GM12878 (cell line): ENCODE measurements around the gene CRYZL1. TPM values are rescaled to one million over a fixed set of nuclear protein-coding genes. Genes with fewer than 3 reads are reported as not detected.

Experiments used
- ATAC-seq: fragments of 200-7000 bp; cut with Tn5 transposase; 3 replicates; pipeline ENCODE4 v1.9.1; 2020; ENCODE audit warnings: mild to moderate bottlenecking, moderate library complexity
- BruUV-seq: library from RNA; stranded (reverse); fragments of 400-500 nt; replicated peaks from 2 replicates; lab custom pipeline; 2021; lab: Mats Ljungman, UMichigan
- CTCF ChIA-PET: fragments of 300-600 bp; sonication (Branson Sonifier 250); formaldehyde crosslinking; extraction: SDS; loops from one replicate; lab custom pipeline; 2021; ENCODE audit warnings: inconsistent platforms; lab: Yijun Ruan, JAX
- POLR2A ChIA-PET: fragments of 350-600 bp; formaldehyde crosslinking; extraction: SDS; loops from one replicate; lab custom pipeline; 2021; ENCODE audit warnings: inconsistent platforms; lab: Charles Lee
- RAD21 ChIA-PET: fragments of 300-600 bp; sonication (Branson Sonifier 250); formaldehyde crosslinking; loops from one replicate; lab custom pipeline; 2023; ENCODE audit warnings: antibody characterized with exemption; ENCODE audit not compliant: unreplicated experiment; lab: Charles Lee
- SMC1A ChIA-PET: fragments of 300-600 bp; sonication (Branson Sonifier 250); formaldehyde crosslinking; loops from one replicate; lab custom pipeline; 2023; ENCODE audit not compliant: unreplicated experiment, uncharacterized antibody; lab: Charles Lee
- DNase-seq: peaks from one replicate; pipeline ENCODE4 v3.0.0-alpha.2; 2011; ENCODE audit warnings: low read depth, low spot score
- FAIRE-seq: peaks from 3 replicates; lab custom pipeline; 2011; peaks lifted over from hg19 to GRCh38; lab: Jason Lieb, UNC
- H2AFZ ChIP-seq: 2 replicates; pipeline ENCODE4 v1.6.0; 2011; ENCODE audit warnings: low read depth, low read length, control low read depth; ENCODE audit not compliant: control insufficient read depth
- H3K27ac ChIP-seq: 2 replicates; pipeline ENCODE4 v1.5.1; 2011; ENCODE audit warnings: control low read depth; ENCODE audit not compliant: control insufficient read depth, insufficient read depth
- H3K27me3 ChIP-seq, 2 experiments: replicated peaks in 1 of 2; 2 replicates each; pipeline versions ENCODE4 v1.6.0 to v1.6.1; 2011; ENCODE audit warnings: low read length in 1 of 2; ENCODE audit not compliant: control insufficient read depth in 2 of 2, insufficient read depth in 2 of 2
- H3K36me3 ChIP-seq, 2 experiments: 2 replicates each; pipeline ENCODE4 v1.5.1; 2011; ENCODE audit warnings: low read length in 1 of 2; ENCODE audit not compliant: control insufficient read depth in 2 of 2, insufficient read depth in 2 of 2
- H3K4me1 ChIP-seq: 2 replicates; pipeline ENCODE4 v1.6.1; 2011; ENCODE audit warnings: mild to moderate bottlenecking, low read length, moderate library complexity, mixed read lengths; ENCODE audit not compliant: control insufficient read depth, insufficient read depth
- H3K4me2 ChIP-seq: 2 replicates; pipeline ENCODE4 v1.6.0; 2011; ENCODE audit warnings: control low read depth; ENCODE audit not compliant: control insufficient read depth, insufficient read depth
- H3K4me3 ChIP-seq: fragments of 200-600 bp; sonication (generic); 2 replicates; pipeline ENCODE4 v1.5.1; 2016
- H3K79me2 ChIP-seq: 2 replicates; pipeline ENCODE4 v1.6.0; 2011; ENCODE audit warnings: low read length; ENCODE audit not compliant: control insufficient read depth, insufficient read depth
- H3K9ac ChIP-seq: 2 replicates; pipeline ENCODE4 v1.8.0; 2011; ENCODE audit warnings: low read length, control low read depth, mixed read lengths; ENCODE audit not compliant: control insufficient read depth, insufficient read depth
- H3K9me3 ChIP-seq: replicated peaks from 3 replicates; pipeline ENCODE4 v1.5.1; 2011; ENCODE audit warnings: mild to moderate bottlenecking, low read length; ENCODE audit not compliant: control insufficient read depth, insufficient read depth
- H4K20me1 ChIP-seq: 2 replicates; pipeline ENCODE4 v1.6.0; 2011; ENCODE audit not compliant: control insufficient read depth, insufficient read depth
- BHLHE40 ChIP-seq, 2 experiments: fragments of 450-650 bp in 1 of 2; IDR thresholded peaks; 2 replicates each; pipeline ENCODE4 v1.6.1; 2011 to 2017; ENCODE audit warnings: low read depth in 2 of 2, borderline replicate concordance in 1 of 2, improper control_type of control experiment in 1 of 2, low read length in 1 of 2, mild to moderate bottlenecking in 1 of 2
- BMI1 ChIP-seq: fragments of 450-650 bp; IDR thresholded peaks from 2 replicates; pipeline ENCODE4 v1.6.1; 2016; ENCODE audit warnings: mild to moderate bottlenecking, moderate library complexity, borderline replicate concordance
- CEBPB ChIP-seq, 2 experiments: fragments of 150-350 bp in 1 of 2; IDR thresholded peaks; 2 replicates each; pipeline ENCODE4 v1.6.1; 2012 to 2014; ENCODE audit warnings: low read depth in 2 of 2, low read length in 2 of 2, borderline replicate concordance in 1 of 2, inconsistent platforms in 1 of 2
- CREM ChIP-seq: IDR thresholded peaks from 2 replicates; pipeline ENCODE4 v1.6.1; 2014; ENCODE audit warnings: antibody characterized with exemption, low read depth
- EGR1 ChIP-seq, 2 experiments: IDR thresholded peaks; 1 replicate in 1 of 2; 2 replicates in 1 of 2; pipeline ENCODE4 v1.6.1; 2011 to 2012; ENCODE audit warnings: low read depth in 2 of 2, low read length in 2 of 2, borderline replicate concordance in 1 of 2, mild to moderate bottlenecking in 1 of 2, moderate library complexity in 1 of 2
- HDAC2 ChIP-seq: fragments of 200-600 bp; sonication (generic); IDR thresholded peaks from 2 replicates; pipeline ENCODE4 v1.6.1; 2017
- HDGF ChIP-seq: fragments of 450-650 bp; IDR thresholded peaks from 2 replicates; pipeline ENCODE4 v1.6.1; 2016; ENCODE audit warnings: antibody characterized with exemption
- LARP7 ChIP-seq: fragments of 450-650 bp; IDR thresholded peaks from 2 replicates; pipeline ENCODE4 v1.6.1; 2017; ENCODE audit warnings: mild to moderate bottlenecking
- MTA3 ChIP-seq: IDR thresholded peaks from 2 replicates; pipeline ENCODE4 v1.6.1; 2012; ENCODE audit warnings: low read length, inconsistent platforms, borderline replicate concordance
- NFIC ChIP-seq: IDR thresholded peaks from 2 replicates; pipeline ENCODE4 v1.6.1; 2012; ENCODE audit warnings: low read depth, mild to moderate bottlenecking, inconsistent platforms, low read length, moderate library complexity
- RB1 ChIP-seq: fragments of 450-650 bp; formaldehyde crosslinking; IDR thresholded peaks from 2 replicates; pipeline ENCODE4 v1.6.1; 2017; ENCODE audit warnings: mild to moderate bottlenecking, borderline replicate concordance
- RUNX3 ChIP-seq: IDR thresholded peaks from 2 replicates; pipeline ENCODE4 v1.6.1; 2012; ENCODE audit warnings: low read length, inconsistent platforms
- TBL1XR1 ChIP-seq: IDR thresholded peaks from 2 replicates; pipeline ENCODE4 v1.6.1; 2012; ENCODE audit warnings: low read depth, low read length, improper control_type of control experiment
- YBX1 ChIP-seq: fragments of 450-650 bp; IDR thresholded peaks from 2 replicates; pipeline ENCODE4 v1.6.1; 2016; ENCODE audit warnings: antibody characterized with exemption
- ZBED1 ChIP-seq: IDR thresholded peaks from 2 replicates; pipeline ENCODE4 v1.6.1; 2016; ENCODE audit warnings: borderline replicate concordance
- WGBS: methylation state at CpG from one replicate; pipeline ENCODE4 v1.1.6; 2016; ENCODE audit warnings: low lambda C conversion rate; ENCODE audit not compliant: insufficient replicate concordance, insufficient coverage; ENCODE audit errors: missing lambda C conversion rate; 5-methylcytosine and 5-hydroxymethylcytosine counted together
- in situ Hi-C: fragments of 300-500 bp; cut with MboI; formaldehyde crosslinking; loops from 9 replicates; pipeline ENCODE4 v1.14.3; 2018; ENCODE audit warnings: mixed read lengths
- intact Hi-C: fragments of 100-400 bp; cut with micrococcal nuclease; formaldehyde crosslinking; loops from one replicate; pipeline ENCODE4 v1.14.2; 2022; ENCODE audit not compliant: unreplicated experiment
- polyA plus RNA-seq, 11 experiments: library from polyadenylated mRNA; depleted of rRNA in 4 of 11; unstranded in 6 of 11; stranded (reverse) in 5 of 11; fragments of >200 nt; fragmentation: Nextera tagmentation in 4 of 11; fragmentation: Illumina TruSeq in 1 of 11; extraction: Ambion mirVana in 4 of 11; extraction: Trizol in 1 of 11; gene quantifications; 1 replicate in 1 of 11; 2 replicates in 10 of 11; pipeline versions ENCODE4 v1.2.1 to v1.2.3, GENCODE V29; 2011 to 2016; ENCODE audit warnings: inconsistent platforms in 2 of 11, missing spikeins in 2 of 11, low read depth in 1 of 11
- total RNA-seq, 4 experiments: library from RNA; depleted of rRNA in 3 of 4; stranded (reverse); fragments of >200 nt in 3 of 4; fragmentation: Illumina TruSeq in 1 of 4; extraction: Trizol in 1 of 4; gene quantifications; 2 replicates each; pipeline versions ENCODE4 v1.2.1 to v1.2.3, GENCODE V29; 2013 to 2021
- TF ChIP-seq, protein P1 (sequence below): IDR thresholded peaks from 2 replicates; pipeline ENCODE4 v1.6.1; 2012; ENCODE audit warnings: low read depth, low read length, improper control_type of control experiment
- TF ChIP-seq, protein P2 (sequence below): IDR thresholded peaks from 2 replicates; pipeline ENCODE4 v1.6.1; 2012; ENCODE audit warnings: low read depth, low read length, improper control_type of control experiment
- TF ChIP-seq, protein P3 (sequence below): fragments of 450-650 bp; conservative IDR thresholded peaks from 2 replicates; pipeline ENCODE4 v1.6.1; 2017; ENCODE audit warnings: mild to moderate bottlenecking, moderate library complexity
- TF ChIP-seq, protein P4 (sequence below): fragments of 450-650 bp; IDR thresholded peaks from 2 replicates; pipeline ENCODE4 v1.6.1; 2016; ENCODE audit warnings: mild to moderate bottlenecking

The CRYZL1 gene
- total and polyA plus RNA-seq, 10 of the 15 experiments (the other 5 are each of a cell fraction or from before 2014, with no cell fraction given) = 14.3 to 72.4 (median 30.7) TPM

GRCh38 chr21:33541756-33542639 lies 99.5 kb downstream of the CRYZL1 start, which contains the start of gene GART:
GART (minus strand) TSS chr21:33542117; CDS start chr21:33539315, 2,802 bp downstream.
- SMC1A ChIA-PET = interaction anchor here (0.8 kb wide), 1 partner anchor 61 kb away, joined by 3 read pairs; no protein-coding TSS in a partner anchor
- FAIRE-seq (peak; percentile 18), DNase-seq (peak; percentile 35), ATAC-seq (peak; percentile 82)
- peak within 1 kb of the TSS; percentile 88 for H2AFZ ChIP-seq
- peaks cover 2% of the 10 kb centered on the region; the same call in 1 of the 2 replicates for H4K20me1 ChIP-seq
- H3K4me3 ChIP-seq = peak within 1 kb of the TSS; percentile 96
- in situ Hi-C loops = no loop called here
- H3K27ac ChIP-seq = peak within 1 kb of the TSS; percentile 100
- CTCF ChIA-PET = interaction anchor here (2.5 kb wide), 1 partner anchor 63 kb away, joined by 9 read pairs; no protein-coding TSS in a partner anchor
- intact Hi-C loops = loop anchor here (5.0 to 10.0 kb wide), 5 partner anchors 45 to 770 kb away; partner anchors contain the start of genes DONSON, IFNGR2 and PAXBP1
- H3K79me2 ChIP-seq = peaks cover 74% of the 10 kb centered on the region
- RAD21 ChIA-PET = interaction anchor here (0.6 to 1.5 kb wide), 2 partner anchors 61 to 64 kb away, joined by 3 read pairs; no protein-coding TSS in a partner anchor
- peak within 1 kb of the TSS; percentile 100 for H3K9ac ChIP-seq
- no peaks in the 10 kb centered on the region for H3K27me3 ChIP-seq
- H3K9me3 ChIP-seq = no peaks in the 10 kb centered on the region
- BruUV-seq = no TSS peak
- POLR2A ChIA-PET = interaction anchor here (0.6 to 2.3 kb wide), 4 partner anchors 22 to 323 kb away, joined by 3 to 7 read pairs (median 6); partner anchors contain the start of genes DNAJC28 and TMEM50B
- H3K4me2 ChIP-seq = peak within 1 kb of the TSS; percentile 73
- WGBS = under 1% methylated on average over 56 of the region's 56 CpGs
- no peaks in the 10 kb centered on the region for H3K4me1 ChIP-seq
- peaks cover 0 to 16% of the 10 kb centered on the region in 2 experiments; a peak in 2 of 4 replicates for H3K36me3 ChIP-seq
- TF ChIP-seq BHLHE40 (IDR thresholded peaks at IDR 0.05; ENCODE audit: borderline replicate concordance in 1 of 2, low read depth in 2 of 2, low read length in 1 of 2) = peak in 1 of 2 experiments; percentile 58; a peak in 2 of 4 replicates
- TF ChIP-seq HDAC2 = no peak
- TF ChIP-seq, protein P1, sequence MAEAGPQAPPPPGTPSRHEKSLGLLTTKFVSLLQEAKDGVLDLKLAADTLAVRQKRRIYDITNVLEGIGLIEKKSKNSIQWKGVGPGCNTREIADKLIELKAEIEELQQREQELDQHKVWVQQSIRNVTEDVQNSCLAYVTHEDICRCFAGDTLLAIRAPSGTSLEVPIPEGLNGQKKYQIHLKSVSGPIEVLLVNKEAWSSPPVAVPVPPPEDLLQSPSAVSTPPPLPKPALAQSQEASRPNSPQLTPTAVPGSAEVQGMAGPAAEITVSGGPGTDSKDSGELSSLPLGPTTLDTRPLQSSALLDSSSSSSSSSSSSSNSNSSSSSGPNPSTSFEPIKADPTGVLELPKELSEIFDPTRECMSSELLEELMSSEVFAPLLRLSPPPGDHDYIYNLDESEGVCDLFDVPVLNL = no peak
- TF ChIP-seq, protein P2, sequence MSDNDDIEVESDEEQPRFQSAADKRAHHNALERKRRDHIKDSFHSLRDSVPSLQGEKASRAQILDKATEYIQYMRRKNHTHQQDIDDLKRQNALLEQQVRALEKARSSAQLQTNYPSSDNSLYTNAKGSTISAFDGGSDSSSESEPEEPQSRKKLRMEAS = peak; percentile 83
- TF ChIP-seq RB1 = peak; percentile 76; the same call in 1 of the 2 replicates
- no peak for TF ChIP-seq BMI1
- TF ChIP-seq, protein P3, sequence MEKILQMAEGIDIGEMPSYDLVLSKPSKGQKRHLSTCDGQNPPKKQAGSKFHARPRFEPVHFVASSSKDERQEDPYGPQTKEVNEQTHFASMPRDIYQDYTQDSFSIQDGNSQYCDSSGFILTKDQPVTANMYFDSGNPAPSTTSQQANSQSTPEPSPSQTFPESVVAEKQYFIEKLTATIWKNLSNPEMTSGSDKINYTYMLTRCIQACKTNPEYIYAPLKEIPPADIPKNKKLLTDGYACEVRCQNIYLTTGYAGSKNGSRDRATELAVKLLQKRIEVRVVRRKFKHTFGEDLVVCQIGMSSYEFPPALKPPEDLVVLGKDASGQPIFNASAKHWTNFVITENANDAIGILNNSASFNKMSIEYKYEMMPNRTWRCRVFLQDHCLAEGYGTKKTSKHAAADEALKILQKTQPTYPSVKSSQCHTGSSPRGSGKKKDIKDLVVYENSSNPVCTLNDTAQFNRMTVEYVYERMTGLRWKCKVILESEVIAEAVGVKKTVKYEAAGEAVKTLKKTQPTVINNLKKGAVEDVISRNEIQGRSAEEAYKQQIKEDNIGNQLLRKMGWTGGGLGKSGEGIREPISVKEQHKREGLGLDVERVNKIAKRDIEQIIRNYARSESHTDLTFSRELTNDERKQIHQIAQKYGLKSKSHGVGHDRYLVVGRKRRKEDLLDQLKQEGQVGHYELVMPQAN = peak; percentile 66
- no peak for TF ChIP-seq CEBPB (IDR thresholded peaks at IDR 0.05; ENCODE audit: borderline replicate concordance in 1 of 2, low read depth in 2 of 2, low read length in 2 of 2)
- no peak for TF ChIP-seq ZBED1
- TF ChIP-seq TBL1XR1 = 0 out of 2 replicates have a peak, but pooled peaks have one; percentile 5
- TF ChIP-seq CREM = no peak; the same call in 1 of the 2 replicates
- no peak for TF ChIP-seq NFIC
- peak; percentile 34 for TF ChIP-seq RUNX3
- no peak for TF ChIP-seq MTA3
- TF ChIP-seq, protein P4, sequence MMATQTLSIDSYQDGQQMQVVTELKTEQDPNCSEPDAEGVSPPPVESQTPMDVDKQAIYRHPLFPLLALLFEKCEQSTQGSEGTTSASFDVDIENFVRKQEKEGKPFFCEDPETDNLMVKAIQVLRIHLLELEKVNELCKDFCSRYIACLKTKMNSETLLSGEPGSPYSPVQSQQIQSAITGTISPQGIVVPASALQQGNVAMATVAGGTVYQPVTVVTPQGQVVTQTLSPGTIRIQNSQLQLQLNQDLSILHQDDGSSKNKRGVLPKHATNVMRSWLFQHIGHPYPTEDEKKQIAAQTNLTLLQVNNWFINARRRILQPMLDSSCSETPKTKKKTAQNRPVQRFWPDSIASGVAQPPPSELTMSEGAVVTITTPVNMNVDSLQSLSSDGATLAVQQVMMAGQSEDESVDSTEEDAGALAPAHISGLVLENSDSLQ = no peak
- peak in 1 of 2 experiments; percentile 6; a peak in 1 of 3 replicates for TF ChIP-seq EGR1 (IDR thresholded peaks at IDR 0.05; ENCODE audit: borderline replicate concordance in 1 of 2, low read depth in 2 of 2, low read length in 2 of 2)
- no peak for TF ChIP-seq YBX1
- peak; percentile 29; the same call in 1 of the 2 replicates for TF ChIP-seq LARP7
- no peak; the same call in 1 of the 2 replicates for TF ChIP-seq HDGF
